ENCODE measurements around the gene SPON1.

The SPON1 gene

DNA sequence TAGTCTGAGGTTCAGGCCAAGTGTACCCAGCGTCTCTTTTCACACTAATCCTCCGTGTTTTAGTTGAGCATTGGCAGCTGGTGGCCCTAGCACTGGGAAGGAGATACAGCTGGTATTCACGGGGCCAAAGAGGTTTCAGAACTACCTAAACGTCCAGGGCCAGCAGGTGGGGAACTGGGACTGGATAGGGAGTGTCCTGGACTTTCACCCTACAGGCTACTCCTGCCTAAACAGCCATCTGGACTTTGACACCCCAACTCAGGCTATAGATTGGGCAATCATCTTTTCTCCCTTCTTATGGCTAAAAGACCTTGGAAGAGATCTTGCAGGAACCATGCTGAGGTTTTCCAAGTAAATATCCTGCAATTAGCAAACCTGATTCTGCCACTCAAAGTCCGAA is 2.8 kb downstream of the SPON1 start:
- ChIA-PET POLR2A (no interaction called here), CTCF (no interaction called here)
- no peak for DNase-seq (ENCODE audit: extremely low spot score)
- TF ChIP-seq TARDBP (IDR thresholded peaks at IDR 0.05): no peak
- TF ChIP-seq LEF1 (IDR thresholded peaks at IDR 0.05; ENCODE audit: borderline replicate concordance): no peak
- TF ChIP-seq CTBP1 (IDR thresholded peaks at IDR 0.05; ENCODE audit: borderline replicate concordance): no peak
- no peak for TF ChIP-seq ELF4 (IDR thresholded peaks at IDR 0.05)
- no peak for TF ChIP-seq FOXA1 (IDR thresholded peaks at IDR 0.05)
- no peak for TF ChIP-seq L3MBTL2 (conservative IDR thresholded peaks at IDR 0.05)
- no peak for TF ChIP-seq BHLHE40 (IDR thresholded peaks at IDR 0.05; ENCODE audit: borderline replicate concordance)
- TF ChIP-seq NFRKB (IDR thresholded peaks at IDR 0.05): no peak

DNA sequence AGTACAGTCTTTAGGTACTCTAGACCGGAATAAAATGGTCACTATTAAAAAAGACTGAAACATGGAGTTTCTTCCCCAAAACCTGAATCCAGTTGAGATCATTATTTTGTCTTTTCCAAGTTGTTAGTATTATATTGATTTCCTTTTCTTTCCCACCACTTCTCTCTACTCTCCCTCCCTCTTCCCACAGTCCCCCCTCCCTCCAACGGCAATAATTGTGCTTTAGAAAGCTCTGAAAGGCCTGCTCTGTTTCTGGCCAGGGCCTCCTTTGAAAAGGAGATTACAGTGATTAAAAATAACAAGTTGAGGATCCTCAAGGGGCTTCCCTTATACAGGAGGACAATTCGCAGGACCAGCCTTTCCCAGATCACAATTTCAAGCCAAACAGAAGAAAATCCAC is 3.5 kb downstream of the SPON1 start:
- no peak for TF ChIP-seq LEF1 (IDR thresholded peaks at IDR 0.05; ENCODE audit: borderline replicate concordance)
- ChIA-PET CTCF (no interaction called here), POLR2A (no interaction called here)
- DNase-seq (ENCODE audit: extremely low spot score): no peak

DNA sequence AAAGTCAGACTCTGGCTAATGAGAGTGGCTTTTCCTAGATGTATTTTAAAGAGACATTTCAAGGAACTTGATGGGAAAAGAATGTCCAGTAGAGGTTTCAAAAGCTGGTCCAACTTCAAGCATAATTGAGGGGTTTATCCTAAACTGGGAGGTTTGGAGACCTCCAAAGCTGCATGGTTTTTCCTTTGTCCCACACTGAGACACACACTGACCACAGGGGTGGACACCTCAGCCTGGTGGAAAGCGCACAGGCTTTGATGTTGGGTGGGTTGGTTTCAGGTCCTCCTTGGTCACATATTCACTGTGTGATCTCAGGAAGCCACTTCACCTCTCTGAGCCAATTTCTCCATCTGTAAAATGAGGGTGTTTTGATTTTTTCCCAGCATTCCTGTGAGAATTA is 4.0 kb downstream of the SPON1 start:
- CTCF ChIA-PET: no interaction called here
- no peak for DNase-seq (ENCODE audit: extremely low spot score)
- POLR2A ChIA-PET: no interaction called here
- TF ChIP-seq ARNT (IDR thresholded peaks at IDR 0.05): no peak
- no peak for TF ChIP-seq LEF1 (IDR thresholded peaks at IDR 0.05; ENCODE audit: borderline replicate concordance)
- TF ChIP-seq, protein P1, sequence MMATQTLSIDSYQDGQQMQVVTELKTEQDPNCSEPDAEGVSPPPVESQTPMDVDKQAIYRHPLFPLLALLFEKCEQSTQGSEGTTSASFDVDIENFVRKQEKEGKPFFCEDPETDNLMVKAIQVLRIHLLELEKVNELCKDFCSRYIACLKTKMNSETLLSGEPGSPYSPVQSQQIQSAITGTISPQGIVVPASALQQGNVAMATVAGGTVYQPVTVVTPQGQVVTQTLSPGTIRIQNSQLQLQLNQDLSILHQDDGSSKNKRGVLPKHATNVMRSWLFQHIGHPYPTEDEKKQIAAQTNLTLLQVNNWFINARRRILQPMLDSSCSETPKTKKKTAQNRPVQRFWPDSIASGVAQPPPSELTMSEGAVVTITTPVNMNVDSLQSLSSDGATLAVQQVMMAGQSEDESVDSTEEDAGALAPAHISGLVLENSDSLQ (IDR thresholded peaks at IDR 0.05): no peak
- TF ChIP-seq L3MBTL2 (conservative IDR thresholded peaks at IDR 0.05): no peak
- TF ChIP-seq ZNF384 (IDR thresholded peaks at IDR 0.05): no peak
- no peak for TF ChIP-seq FOXM1 (IDR thresholded peaks at IDR 0.05; ENCODE audit: borderline replicate concordance)
- no peak for TF ChIP-seq SP1 (IDR thresholded peaks at IDR 0.05)
- no peak for TF ChIP-seq BHLHE40 (IDR thresholded peaks at IDR 0.05; ENCODE audit: borderline replicate concordance)
- TF ChIP-seq TARDBP (IDR thresholded peaks at IDR 0.05): no peak
- no peak for TF ChIP-seq HDGF (IDR thresholded peaks at IDR 0.05; ENCODE audit: borderline replicate concordance)
- no peak for TF ChIP-seq CTBP1 (IDR thresholded peaks at IDR 0.05; ENCODE audit: borderline replicate concordance)
- TF ChIP-seq FOXK2 (IDR thresholded peaks at IDR 0.05): no peak
- no peak for TF ChIP-seq SUZ12 (IDR thresholded peaks at IDR 0.05)
- no peak for TF ChIP-seq NFRKB (IDR thresholded peaks at IDR 0.05)
- no peak for TF ChIP-seq FOXA1 (IDR thresholded peaks at IDR 0.05)

DNA sequence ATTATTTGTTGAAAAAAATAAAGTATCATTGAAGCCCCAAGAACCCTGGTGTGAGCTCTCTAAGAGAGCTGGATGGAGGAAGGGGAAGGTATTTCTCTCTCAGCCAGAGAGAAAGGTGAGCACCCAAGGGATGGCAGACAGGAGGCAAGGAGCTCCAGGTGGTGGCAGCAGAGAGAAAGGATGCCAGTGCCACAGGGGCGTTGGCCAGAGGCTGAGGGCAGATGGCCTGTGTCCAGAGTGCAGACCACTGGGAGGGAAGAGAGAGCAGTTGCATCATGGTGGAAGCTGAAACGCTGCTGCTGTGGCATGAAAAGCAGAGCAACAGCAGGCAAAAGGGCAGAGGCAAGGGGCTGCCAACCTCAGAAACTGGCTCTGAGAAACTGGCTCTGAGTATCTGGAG is 8.5 kb downstream of the SPON1 start:
- no peak for TF ChIP-seq TARDBP (IDR thresholded peaks at IDR 0.05)
- no peak for TF ChIP-seq L3MBTL2 (conservative IDR thresholded peaks at IDR 0.05)
- POLR2A ChIA-PET: interaction anchor here (0.9 kb wide), 1 partner anchor 9 kb away, joined by 5 read pairs; the partner anchor contains the start of gene SPON1
- DNase-seq (ENCODE audit: extremely low spot score): no peak
- CTCF ChIA-PET: interaction anchor here (1.0 to 1.3 kb wide), 3 partner anchors 16 to 503 kb away, joined by 3 to 4 read pairs (median 3); no protein-coding TSS in a partner anchor

DNA sequence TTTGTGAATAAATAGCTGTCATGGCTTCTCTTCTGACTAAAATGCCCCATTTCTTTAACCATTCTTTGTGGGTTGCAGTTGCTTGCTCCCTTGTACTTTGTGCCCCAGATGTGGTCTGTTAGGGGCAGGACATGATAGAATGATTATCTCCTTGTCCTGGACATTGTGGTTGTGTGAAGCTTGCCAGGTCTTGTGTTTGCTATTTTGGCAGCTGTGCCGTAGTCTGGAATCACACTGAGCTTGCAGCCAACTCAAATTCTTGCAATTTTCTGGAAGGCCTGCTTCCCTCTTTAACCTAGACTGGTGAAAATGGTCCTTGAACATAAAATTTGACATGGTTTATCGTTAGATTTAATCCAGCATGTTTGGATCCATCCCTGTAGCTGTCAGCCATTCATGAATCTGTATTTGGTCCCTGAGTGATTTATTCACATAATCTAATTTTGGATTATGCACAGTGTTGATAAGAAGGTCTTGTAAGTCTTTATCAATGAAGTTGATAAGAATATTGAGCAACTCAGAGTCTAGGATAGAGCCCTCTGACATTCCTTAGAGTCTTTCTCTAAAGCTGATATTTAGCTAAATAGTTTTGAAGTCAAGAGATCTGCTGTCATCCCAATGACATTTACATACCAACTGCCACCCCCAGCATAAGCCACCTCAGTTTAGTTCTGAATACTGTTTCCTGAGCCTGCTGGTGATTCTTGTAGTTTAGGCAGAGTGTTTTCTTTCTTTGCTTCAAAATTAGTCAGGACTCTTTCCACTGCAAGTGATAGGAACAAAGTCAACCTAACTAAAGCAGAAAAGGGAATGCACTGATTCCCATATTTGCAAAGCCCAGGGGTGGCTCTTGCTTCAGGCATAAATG is 9.8 kb downstream of the SPON1 start:
- TF ChIP-seq ARNT (IDR thresholded peaks at IDR 0.05): no peak
- no peak for TF ChIP-seq ELF4 (IDR thresholded peaks at IDR 0.05)
- TF ChIP-seq FOXM1 (IDR thresholded peaks at IDR 0.05; ENCODE audit: borderline replicate concordance): no peak
- no peak for TF ChIP-seq CTBP1 (IDR thresholded peaks at IDR 0.05; ENCODE audit: borderline replicate concordance)
- no peak for TF ChIP-seq L3MBTL2 (conservative IDR thresholded peaks at IDR 0.05)
- TF ChIP-seq ZNF384 (IDR thresholded peaks at IDR 0.05): no peak
- no peak for TF ChIP-seq FOXA1 (IDR thresholded peaks at IDR 0.05)
- TF ChIP-seq BHLHE40 (IDR thresholded peaks at IDR 0.05; ENCODE audit: borderline replicate concordance): no peak
- no peak for TF ChIP-seq FOXK2 (IDR thresholded peaks at IDR 0.05)
- CTCF ChIA-PET: interaction anchor here (0.8 kb wide), 1 partner anchor 16 kb away, joined by 3 read pairs; no protein-coding TSS in a partner anchor
- DNase-seq (ENCODE audit: extremely low spot score): no peak
- POLR2A ChIA-PET: interaction anchor here (1.9 kb wide), 1 partner anchor 10 kb away, joined by 7 read pairs; the partner anchor contains the start of gene SPON1

DNA sequence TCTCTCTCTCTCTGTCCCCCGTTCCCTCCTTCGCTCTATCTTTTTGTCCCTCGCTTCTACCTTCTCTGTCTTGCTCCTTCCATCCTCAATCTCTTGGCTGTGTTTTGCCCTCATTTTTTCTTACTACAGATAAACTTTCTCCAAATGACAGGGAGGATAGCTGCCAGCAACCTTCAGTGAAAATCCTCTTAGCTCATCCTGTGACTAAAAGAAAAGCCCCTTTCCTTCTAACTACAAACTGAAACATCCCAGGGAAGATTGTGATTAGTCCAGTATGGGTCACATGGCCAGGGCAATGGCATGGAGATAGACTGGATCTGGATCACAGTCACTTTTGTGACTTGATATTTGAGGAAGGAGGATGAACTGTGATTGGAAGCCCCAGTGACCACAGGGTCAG is 10.4 kb downstream of the SPON1 start:
- POLR2A ChIA-PET: interaction anchor here (1.9 kb wide), 1 partner anchor 10 kb away, joined by 7 read pairs; the partner anchor contains the start of gene SPON1

More for the DNA sequence above, 10.4 kb downstream of the SPON1 start:
- DNase-seq (ENCODE audit: extremely low spot score): no peak
- TF ChIP-seq FOXM1 (IDR thresholded peaks at IDR 0.05; ENCODE audit: borderline replicate concordance) (no peak), NFRKB (IDR thresholded peaks at IDR 0.05) (no peak), FOXK2 (IDR thresholded peaks at IDR 0.05) (no peak), ELF4 (IDR thresholded peaks at IDR 0.05) (no peak), HDGF (IDR thresholded peaks at IDR 0.05; ENCODE audit: borderline replicate concordance) (no peak), ARNT (IDR thresholded peaks at IDR 0.05) (no peak), CTBP1 (IDR thresholded peaks at IDR 0.05; ENCODE audit: borderline replicate concordance) (no peak), SP1 (IDR thresholded peaks at IDR 0.05) (no peak), L3MBTL2 (conservative IDR thresholded peaks at IDR 0.05) (no peak), BHLHE40 (IDR thresholded peaks at IDR 0.05; ENCODE audit: borderline replicate concordance) (no peak), TARDBP (IDR thresholded peaks at IDR 0.05) (no peak), SUZ12 (IDR thresholded peaks at IDR 0.05) (no peak), ZNF384 (IDR thresholded peaks at IDR 0.05) (no peak), FOXA1 (IDR thresholded peaks at IDR 0.05) (no peak)
- TF ChIP-seq, protein P1 (IDR thresholded peaks at IDR 0.05): no peak
- CTCF ChIA-PET: interaction anchor here (0.8 kb wide), 1 partner anchor 17 kb away, joined by 3 read pairs; no protein-coding TSS in a partner anchor
